Fibroblast of mammary gland (primary cell): ENCODE results near the gene LSM6.

Experiments used
- DNase-seq: peaks from one replicate; pipeline ENCODE4 v3.0.0-alpha.2; 2010; ENCODE audit warnings: low read depth
- H3K4me3 ChIP-seq: 2 replicates; pipeline ENCODE4 v1.5.1; 2011; ENCODE audit warnings: low read depth, mild to moderate bottlenecking, low read length, moderate library complexity; ENCODE audit not compliant: control insufficient read depth
- TF ChIP-seq, protein P1 (sequence below): conservative IDR thresholded peaks from 2 replicates; pipeline ENCODE4 v1.5.1; 2011; ENCODE audit warnings: low read depth, low read length, inconsistent platforms; ENCODE audit not compliant: control insufficient read depth, insufficient read depth

Gene LSM6

GRCh38 chr4:146194212-146194611, 18.7 kb downstream of the LSM6 start:
- TF ChIP-seq, protein P1, sequence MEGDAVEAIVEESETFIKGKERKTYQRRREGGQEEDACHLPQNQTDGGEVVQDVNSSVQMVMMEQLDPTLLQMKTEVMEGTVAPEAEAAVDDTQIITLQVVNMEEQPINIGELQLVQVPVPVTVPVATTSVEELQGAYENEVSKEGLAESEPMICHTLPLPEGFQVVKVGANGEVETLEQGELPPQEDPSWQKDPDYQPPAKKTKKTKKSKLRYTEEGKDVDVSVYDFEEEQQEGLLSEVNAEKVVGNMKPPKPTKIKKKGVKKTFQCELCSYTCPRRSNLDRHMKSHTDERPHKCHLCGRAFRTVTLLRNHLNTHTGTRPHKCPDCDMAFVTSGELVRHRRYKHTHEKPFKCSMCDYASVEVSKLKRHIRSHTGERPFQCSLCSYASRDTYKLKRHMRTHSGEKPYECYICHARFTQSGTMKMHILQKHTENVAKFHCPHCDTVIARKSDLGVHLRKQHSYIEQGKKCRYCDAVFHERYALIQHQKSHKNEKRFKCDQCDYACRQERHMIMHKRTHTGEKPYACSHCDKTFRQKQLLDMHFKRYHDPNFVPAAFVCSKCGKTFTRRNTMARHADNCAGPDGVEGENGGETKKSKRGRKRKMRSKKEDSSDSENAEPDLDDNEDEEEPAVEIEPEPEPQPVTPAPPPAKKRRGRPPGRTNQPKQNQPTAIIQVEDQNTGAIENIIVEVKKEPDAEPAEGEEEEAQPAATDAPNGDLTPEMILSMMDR: no peak
- H3K4me3 ChIP-seq: no peak overlapping the region
- no peak for DNase-seq

DNA sequence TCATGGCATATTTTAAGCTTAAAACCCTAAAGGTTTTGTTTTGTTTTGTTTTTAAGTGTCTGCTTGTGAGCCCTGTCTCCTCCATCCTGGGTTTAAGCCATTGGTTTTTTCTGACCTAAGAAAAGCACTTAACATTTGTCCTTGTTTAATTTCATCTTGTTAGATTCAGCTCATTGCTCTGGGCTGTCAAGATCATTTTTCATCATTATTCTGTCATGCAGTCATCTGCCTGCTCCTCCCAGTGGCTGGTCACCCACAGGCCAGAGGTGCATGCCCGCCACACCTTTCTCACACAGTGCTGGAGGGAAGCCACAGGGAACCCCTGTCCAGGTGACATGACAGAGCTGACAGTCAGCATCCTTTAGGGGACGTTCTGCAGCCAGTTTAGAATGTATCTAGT, 27.1 kb downstream of the LSM6 start:
- no peak for DNase-seq
- no peak overlapping the region for H3K4me3 ChIP-seq
- TF ChIP-seq, protein P1: no peak

DNA sequence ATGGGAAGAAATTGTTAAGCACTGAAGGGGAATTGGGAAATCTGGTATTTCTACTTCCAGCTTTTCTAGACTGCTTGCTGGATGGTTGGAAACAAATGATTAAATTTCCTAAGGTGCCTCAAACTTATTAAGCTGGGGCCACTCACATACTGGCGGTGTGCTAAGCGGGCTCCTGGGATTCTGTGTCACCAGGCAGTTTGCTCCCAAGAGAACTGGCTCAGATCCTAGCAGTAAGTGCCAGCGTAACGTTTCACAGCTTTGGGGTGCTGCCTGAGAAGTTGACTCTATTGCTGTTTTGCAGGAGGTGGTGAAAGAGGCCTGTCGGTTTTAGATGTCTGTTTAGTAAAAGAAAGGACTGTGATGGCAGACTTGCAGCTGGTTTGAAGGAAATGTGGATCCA, 31.9 kb downstream of the LSM6 start:
- no peak overlapping the region for H3K4me3 ChIP-seq
- TF ChIP-seq, protein P1: no peak
- DNase-seq: no peak

- TF ChIP-seq, protein P1: no peak
- no peak for DNase-seq
- no peak overlapping the region for H3K4me3 ChIP-seq
These were observed 35.4 kb downstream of the LSM6 start for GRCh38 chr4:146210890-146211289.

- peak; percentile 12 for DNase-seq
- no peak overlapping the region for H3K4me3 ChIP-seq
- TF ChIP-seq, protein P1: no peak
These were observed 35.9 kb downstream of the LSM6 start for GRCh38 chr4:146211440-146211839.

DNA sequence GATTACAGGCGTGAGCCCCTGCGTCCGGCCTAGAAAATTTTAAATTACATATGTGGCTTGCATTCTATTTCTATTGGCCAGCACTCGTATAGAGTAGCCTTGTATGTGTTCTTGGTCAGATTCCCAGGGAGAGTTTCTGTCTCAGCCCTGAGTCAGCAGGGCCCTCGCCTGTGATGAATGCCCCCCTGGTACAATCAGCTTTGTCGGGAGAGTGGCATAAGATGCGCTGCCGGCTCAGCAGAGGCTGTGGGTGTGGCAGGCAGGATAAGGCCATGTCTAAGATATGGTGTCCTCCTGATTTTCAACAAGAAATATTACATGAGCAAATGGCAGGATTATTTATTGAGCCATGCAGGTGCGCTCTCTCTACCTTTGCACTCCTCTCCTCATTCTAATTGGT, 37.3 kb downstream of the LSM6 start:
- TF ChIP-seq, protein P1: no peak
- H3K4me3 ChIP-seq: no peak overlapping the region
- peak; percentile 15 for DNase-seq

- TF ChIP-seq, protein P1: no peak
- no peak for DNase-seq
- H3K4me3 ChIP-seq: no peak within 1 kb of the TSS
These were observed 38.7 kb downstream of the LSM6 start, which contains the start of gene REELD1 for GRCh38 chr4:146214238-146214637. TSS of gene REELD1 (plus strand) at chr4:146214538. CDS start at chr4:146216953, 2,415 bp downstream.
